ENCODE data around the gene PIM1. TPM values are rescaled to one million over a fixed set of nuclear protein-coding genes. Genes with fewer than 3 reads are reported as not detected.

The PIM1 gene
- polyA plus RNA-seq, 1 of the 3 experiments (the other 2 are of a cell fraction) = 33.9 TPM

- Histone ChIP-seq H3F3A (replicated peaks; ENCODE audit: insufficient read depth) (peaks cover 48% of the 10 kb centered on the region), H4K20me1 (ENCODE audit: insufficient read depth) (no peaks in the 10 kb centered on the region), H2AFZ (ENCODE audit: low read depth) (no peak overlapping the region), H3K27me3 (ENCODE audit: insufficient read depth) (no peaks in the 10 kb centered on the region), H3K9ac (peak overlapping the region; percentile 92; the same call in 1 of the 2 replicates), H3K9me3 (no peaks in the 10 kb centered on the region), H3K79me2 (ENCODE audit: insufficient read depth) (no peaks in the 10 kb centered on the region), H3K9me2 (no peaks in the 10 kb centered on the region), H3K4me1 (ENCODE audit: control insufficient read depth in 1 of 2, insufficient read depth in 2 of 2, low read depth in 1 of 2, low read length in 1 of 2) (peaks cover 16 to 55% of the 10 kb centered on the region in 2 experiments), H3K4me3 (ENCODE audit: low read depth in 2 of 2, low read length in 1 of 2) (no peak overlapping the region), H3K36me3 (replicated peaks in 1 of 2; ENCODE audit: control insufficient read depth in 1 of 2, insufficient read depth in 2 of 2, low read length in 1 of 2) (no peaks in the 10 kb centered on the region), H3K27ac (ENCODE audit: low read depth in 2 of 2, low read length in 1 of 2) (peak overlapping the region in 1 of 2 experiments; percentile 99; a peak in 2 of 4 replicates), H3K4me2 (no peak overlapping the region)
- 95% methylated on average over 1 of the region's 1 CpG for WGBS (ENCODE audit: low lambda C conversion rate)
- POLR2A ChIA-PET = no interaction called here
- no peak for DNase-seq
- TF ChIP-seq CTCF (IDR thresholded peaks at IDR 0.05) = no peak
- no peak for TF ChIP-seq IRF3 (IDR thresholded peaks at IDR 0.05; ENCODE audit: low read depth, low read length)
- TF ChIP-seq RXRA (IDR thresholded peaks at IDR 0.05; ENCODE audit: borderline replicate concordance, low read depth) = no peak
- TF ChIP-seq FOXJ3 (CRISPR knock-in tag; IDR thresholded peaks at IDR 0.05) = no peak
- TF ChIP-seq GATA2 (CRISPR knock-in tag; IDR thresholded peaks at IDR 0.05) = no peak
- TF ChIP-seq PBX3 (IDR thresholded peaks at IDR 0.05) = no peak
- TF ChIP-seq ZBTB33 (IDR thresholded peaks at IDR 0.05; ENCODE audit: borderline replicate concordance, low read depth) = no peak
- no peak for TF ChIP-seq EZH2phosphoT487 (IDR thresholded peaks at IDR 0.05; ENCODE audit: borderline replicate concordance, low read depth)
- no peak for TF ChIP-seq POLR2AphosphoS5 (IDR thresholded peaks at IDR 0.05; ENCODE audit: low read depth, low read length)
- no peak for TF ChIP-seq MEF2A (IDR thresholded peaks at IDR 0.05; ENCODE audit: borderline replicate concordance, low read depth)
- no peak for TF ChIP-seq JUND (IDR thresholded peaks at IDR 0.05)
- CTCF ChIA-PET = interaction anchor here (0.9 to 1.4 kb wide), 3 partner anchors 28 to 88 kb away, joined by 3 to 5 read pairs (median 4); no protein-coding TSS in a partner anchor
Observed at GRCh38 chr6:37138856-37139229, 31.1 kb upstream of the PIM1 start.
